HepG2 (cell line): ENCODE results near the gene ELP2. TPM values are rescaled to one million over a fixed set of nuclear protein-coding genes. Genes with fewer than 3 reads are reported as not detected.

Experiments used
- EP300 ChIP-seq, 3 experiments: sonication (generic) in 1 of 3; formaldehyde crosslinking in 1 of 3; IDR thresholded peaks; 2 replicates each; pipeline versions ENCODE4 v1.5.1 to v1.6.1; 2011 to 2020; ENCODE audit warnings: low read depth in 2 of 3, low read length in 2 of 3, borderline replicate concordance in 1 of 3, improper control_type of control experiment in 1 of 3, mild to moderate bottlenecking in 1 of 3, missing genetic modification reagents in 1 of 3, moderate library complexity in 1 of 3
- FOXM1 ChIP-seq: sonication (generic); formaldehyde crosslinking; IDR thresholded peaks from 2 replicates; pipeline ENCODE4 v1.5.0; 2020; ENCODE audit warnings: missing genetic modification reagents
- FOXO4 ChIP-seq: sonication (generic); formaldehyde crosslinking; conservative IDR thresholded peaks from 2 replicates; pipeline ENCODE4 v1.8.1; 2023; ENCODE audit warnings: missing genetic modification reagents
- GATA4 ChIP-seq: sonication (generic); IDR thresholded peaks from 2 replicates; pipeline ENCODE4 v1.6.1; 2016; ENCODE audit warnings: antibody characterized with exemption, low read depth, borderline replicate concordance
- HNRNPLL ChIP-seq: fragments of 200-400 bp; formaldehyde crosslinking; IDR thresholded peaks from 2 replicates; pipeline ENCODE4 v1.6.1; 2017; ENCODE audit warnings: mild to moderate bottlenecking, low read depth, low read length; ENCODE audit not compliant: poor library complexity, severe bottlenecking
- MLXIP ChIP-seq: sonication (generic); formaldehyde crosslinking; IDR thresholded peaks from 2 replicates; pipeline ENCODE4 v1.9.0; 2021; ENCODE audit warnings: missing genetic modification reagents, borderline replicate concordance
- RFXAP ChIP-seq: sonication (generic); formaldehyde crosslinking; IDR thresholded peaks from 2 replicates; pipeline ENCODE4 v1.4.0; 2020; ENCODE audit warnings: missing genetic modification reagents, borderline replicate concordance
- SMAD3 ChIP-seq: sonication (generic); formaldehyde crosslinking; IDR thresholded peaks from 2 replicates; pipeline ENCODE4 v1.4.0; 2020; ENCODE audit warnings: missing genetic modification reagents
- THRA ChIP-seq: sonication (generic); formaldehyde crosslinking; IDR thresholded peaks from 2 replicates; pipeline ENCODE4 v1.4.0; 2020; ENCODE audit warnings: missing genetic modification reagents, borderline replicate concordance
- ZNF775 ChIP-seq: sonication (generic); formaldehyde crosslinking; IDR thresholded peaks from 2 replicates; pipeline ENCODE4 v1.4.0; 2020; ENCODE audit warnings: missing genetic modification reagents, mild to moderate bottlenecking, moderate library complexity, borderline replicate concordance
- ZNF83 ChIP-seq: sonication (generic); formaldehyde crosslinking; IDR thresholded peaks from 2 replicates; pipeline ENCODE4 v1.4.0; 2020; ENCODE audit warnings: missing genetic modification reagents, mild to moderate bottlenecking, borderline replicate concordance
- polyA plus RNA-seq, 8 experiments: library from polyadenylated mRNA; depleted of rRNA in 3 of 8; stranded (reverse) in 7 of 8; unstranded in 1 of 8; fragments of >200 nt; fragmentation: Illumina TruSeq in 4 of 8; extraction: Trizol in 4 of 8; gene quantifications; 2 replicates each; pipeline versions ENCODE4 v1.2.1 to v1.2.3, GENCODE V29; 2011 to 2016; ENCODE audit warnings: low read depth in 4 of 8, missing spikeins in 1 of 8, mixed read lengths in 1 of 8; ENCODE audit not compliant: insufficient read depth in 1 of 8
- total RNA-seq, 5 experiments: library from RNA; depleted of rRNA; stranded (reverse); fragments of >200 nt; fragmentation: Illumina TruSeq; extraction: Trizol; gene quantifications; 2 replicates each; pipeline ENCODE4 v1.2.3, GENCODE V29; 2016; ENCODE audit warnings: low read depth in 1 of 5

The ELP2 gene
- total and polyA plus RNA-seq, 2 of the 13 experiments (the other 11 are each of a cell fraction or from before 2014, with no cell fraction given), result 98.7 to 100 TPM

- TF ChIP-seq MLXIP (CRISPR knock-in tag) (no peak), THRA (CRISPR knock-in tag) (no peak), SMAD3 (CRISPR knock-in tag) (no peak), FOXO4 (CRISPR knock-in tag) (no peak), FOXM1 (CRISPR knock-in tag) (no peak), EP300 (IDR thresholded peaks at IDR 0.05; ENCODE audit: low read depth in 2 of 2, low read length in 2 of 2) (no peak), EP300 (CRISPR knock-in tag; IDR thresholded peaks at IDR 0.05; ENCODE audit: borderline replicate concordance) (no peak), ZNF83 (CRISPR knock-in tag) (no peak), GATA4 (no peak), ZNF775 (CRISPR knock-in tag) (no peak), RFXAP (CRISPR knock-in tag) (no peak), HNRNPLL (no peak)
Observed at GRCh38 chr18:36175481-36175880, 45.8 kb downstream of the ELP2 start (continued).
